Astrocyte of the spinal cord (primary cell): ENCODE results near the gene C10orf90.

Experiments
- DNase-seq: peaks from one replicate; pipeline ENCODE4 v3.0.0; 2011; ENCODE audit warnings: low read depth, low spot score
- H3K4me3 ChIP-seq: 2 replicates; pipeline ENCODE4 v1.5.1; 2011; ENCODE audit warnings: low read depth, mild to moderate bottlenecking, low read length, moderate library complexity
- CTCF ChIP-seq: IDR thresholded peaks from 2 replicates; pipeline ENCODE4 v1.5.1; 2012; ENCODE audit warnings: low read depth, mild to moderate bottlenecking, low read length, inconsistent platforms
- in situ Hi-C: cut with HindIII; loops from 2 replicates; pipeline ENCODE4 v1.10.0; 2017; ENCODE audit warnings: low sequenced_read_pairs

The C10orf90 gene

GRCh38 chr10:126668505-126668904 is 2.0 kb downstream of the C10orf90 start:
- in situ Hi-C loops: no loop called here
- no peak overlapping the region for H3K4me3 ChIP-seq
- no peak for TF ChIP-seq CTCF
- no peak for DNase-seq

GRCh38 chr10:126667568-126667967 is 2.9 kb downstream of the C10orf90 start:
- DNase-seq: no peak
- no peak for TF ChIP-seq CTCF
- in situ Hi-C loops: no loop called here
- H3K4me3 ChIP-seq: no peak overlapping the region

GRCh38 chr10:126665207-126665606 is 5.3 kb downstream of the C10orf90 start:
- H3K4me3 ChIP-seq: no peak overlapping the region
- in situ Hi-C loops: no loop called here
- DNase-seq: no peak
- no peak for TF ChIP-seq CTCF

GRCh38 chr10:126663880-126664279 is 6.6 kb downstream of the C10orf90 start:
- TF ChIP-seq CTCF: no peak
- in situ Hi-C loops: no loop called here
- DNase-seq: peak; percentile 78
- H3K4me3 ChIP-seq: no peak overlapping the region

- peak; percentile 89 for DNase-seq
- no peak for TF ChIP-seq CTCF
- in situ Hi-C loops: no loop called here
These were observed 7.2 kb downstream of the C10orf90 start for GRCh38 chr10:126663328-126663727.

GRCh38 chr10:126661841-126662515 is 8.5 kb downstream of the C10orf90 start:
- no peak for TF ChIP-seq CTCF
- in situ Hi-C loops: no loop called here
- no peak overlapping the region for H3K4me3 ChIP-seq
- DNase-seq: peak; percentile 73

More at GRCh38 chr10:126663328-126663727, 7.2 kb downstream of the C10orf90 start:
- no peak overlapping the region for H3K4me3 ChIP-seq
